NCI-H524 treated with DMSO at 0.1 percent for 48 hours (cell line): ENCODE data around the gene AIG1.
"Not testable (repeated sequence)": the region's sequence is repeated elsewhere in the genome, so short reads cannot be mapped to it uniquely, and the experiment has no call there.

Experiments used
- DNase-seq: peaks from one replicate; lab custom pipeline; 2025; lab: John Stamatoyannopoulos, UW

The AIG1 gene

GRCh38 chr6:143329323-143329722 lies 268.6 kb downstream of the AIG1 start:
- DNase-seq: no peak

GRCh38 chr6:143331362-143331761 lies 270.7 kb downstream of the AIG1 start:
- no peak for DNase-seq

GRCh38 chr6:143332153-143332845 lies 271.6 kb downstream of the AIG1 start:
- DNase-seq: no peak

GRCh38 chr6:143333081-143333480 lies 272.4 kb downstream of the AIG1 start:
- no peak for DNase-seq

- no peak for DNase-seq
Measured at GRCh38 chr6:143333749-143334520, 273.2 kb downstream of the AIG1 start.

GRCh38 chr6:143335865-143336264 lies 275.2 kb downstream of the AIG1 start:
- no peak for DNase-seq

- DNase-seq: no peak
Measured at GRCh38 chr6:143336446-143337152, 275.9 kb downstream of the AIG1 start.

- no peak for DNase-seq
Measured at GRCh38 chr6:143337201-143337949, 276.7 kb downstream of the AIG1 start.

- DNase-seq: no peak
Measured at GRCh38 chr6:143339223-143339622, 278.5 kb downstream of the AIG1 start.

- DNase-seq: not testable (repeated sequence)
Measured at GRCh38 chr6:143345477-143345876, 284.8 kb downstream of the AIG1 start.

- DNase-seq: no peak
Measured at GRCh38 chr6:143346004-143346403, 285.3 kb downstream of the AIG1 start.

- no peak for DNase-seq
Measured at GRCh38 chr6:143348531-143348930, 287.8 kb downstream of the AIG1 start.

GRCh38 chr6:143349530-143349929 lies 288.8 kb downstream of the AIG1 start:
- no peak for DNase-seq

GRCh38 chr6:143356101-143356880 lies 295.6 kb downstream of the AIG1 start:
- DNase-seq: no peak

GRCh38 chr6:143357152-143357551 lies 296.5 kb downstream of the AIG1 start:
- no peak for DNase-seq

- no peak for DNase-seq
Measured at GRCh38 chr6:143357561-143358255, 297.0 kb downstream of the AIG1 start.

- no peak for DNase-seq
Measured at GRCh38 chr6:143361536-143362191, 301.0 kb downstream of the AIG1 start.

- no peak for DNase-seq
Measured at GRCh38 chr6:143362192-143362558, 301.5 kb downstream of the AIG1 start.

GRCh38 chr6:143363299-143363698 lies 302.6 kb downstream of the AIG1 start:
- no peak for DNase-seq

GRCh38 chr6:143368426-143368825 lies 307.7 kb downstream of the AIG1 start:
- no peak for DNase-seq
